CD4-positive, alpha-beta T cell treated with Interleukin-17A for 4 hours (primary cell): ENCODE data around the gene KIR2DL1.
"Not testable (repeated sequence)": the region's sequence is repeated elsewhere in the genome, so short reads cannot be mapped to it uniquely, and the experiment has no call there.

Source experiments
- DNase-seq: peaks from one replicate; pipeline ENCODE4 v3.0.0-alpha.2; 2020; ENCODE audit warnings: mixed read lengths

The KIR2DL1 gene

GRCh38 chr19:54771018-54771960 is 1.7 kb downstream of the KIR2DL1 start:
- DNase-seq: not testable (repeated sequence)

DNA sequence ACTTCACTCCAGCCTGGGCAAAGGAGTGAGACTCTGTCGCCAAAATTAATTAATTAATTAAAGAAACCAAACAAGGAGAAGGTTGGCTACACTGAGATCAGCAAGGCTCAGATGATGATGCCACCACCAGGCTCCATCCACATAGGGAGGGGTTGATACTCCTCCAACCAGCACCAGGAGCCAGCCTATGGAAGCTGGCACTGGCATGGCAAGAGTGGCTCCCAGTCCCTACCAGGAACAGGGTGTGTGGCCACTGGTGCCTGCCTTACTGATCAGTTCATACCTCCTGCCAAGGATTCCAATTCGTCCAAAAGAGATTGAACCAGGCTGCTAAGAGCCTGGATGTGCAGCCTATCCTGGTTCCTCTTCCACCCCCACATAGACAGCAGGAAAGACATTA is 3.1 kb downstream of the KIR2DL1 start:
- DNase-seq: not testable (repeated sequence)

GRCh38 chr19:54775095-54775815 is 5.7 kb downstream of the KIR2DL1 start:
- not testable (repeated sequence) for DNase-seq

DNA sequence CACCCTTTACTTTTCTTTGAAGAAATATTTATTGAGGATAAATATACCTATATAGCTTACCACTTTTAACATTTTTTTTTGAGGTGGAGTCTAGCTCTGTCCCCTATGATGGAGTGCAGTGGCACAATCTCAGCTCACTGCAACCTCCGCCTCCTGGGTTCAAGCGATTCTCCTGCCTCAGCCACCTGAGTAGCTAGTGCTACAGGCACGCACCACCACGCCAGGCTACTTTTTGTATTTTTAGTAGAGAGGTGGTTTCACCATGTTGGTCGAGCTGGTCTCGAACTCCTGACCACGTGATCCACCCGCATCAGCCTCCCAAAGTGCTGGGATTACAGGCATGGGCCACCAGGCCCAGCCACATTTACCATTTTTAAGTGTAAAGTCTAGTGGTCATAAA is 6.2 kb downstream of the KIR2DL1 start:
- DNase-seq: not testable (repeated sequence)

- not testable (repeated sequence) for DNase-seq
Observed at GRCh38 chr19:54777851-54778250, 8.3 kb downstream of the KIR2DL1 start.

DNA sequence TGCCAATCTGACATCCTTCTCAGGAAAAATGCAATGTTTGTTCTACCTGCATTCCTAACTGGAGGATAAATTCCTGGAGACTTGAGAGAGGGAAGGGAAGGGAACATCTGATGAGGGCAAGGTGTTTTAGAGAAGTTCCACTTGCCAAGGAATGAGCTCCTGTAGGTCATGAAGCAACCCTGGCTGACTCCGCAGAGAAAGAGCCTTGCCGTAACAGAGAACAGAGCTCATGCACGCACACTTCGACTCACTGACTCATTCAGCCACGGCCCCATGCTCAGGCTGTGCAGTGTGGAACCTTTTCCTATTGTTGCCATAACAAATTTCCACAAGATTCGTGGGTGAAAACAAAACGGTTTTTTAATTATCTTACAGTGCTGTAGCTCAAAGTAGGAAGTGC is 9.3 kb downstream of the KIR2DL1 start:
- DNase-seq: not testable (repeated sequence)

- DNase-seq: not testable (repeated sequence)
Observed at GRCh38 chr19:54782916-54783315, 13.3 kb downstream of the KIR2DL1 start.

DNA sequence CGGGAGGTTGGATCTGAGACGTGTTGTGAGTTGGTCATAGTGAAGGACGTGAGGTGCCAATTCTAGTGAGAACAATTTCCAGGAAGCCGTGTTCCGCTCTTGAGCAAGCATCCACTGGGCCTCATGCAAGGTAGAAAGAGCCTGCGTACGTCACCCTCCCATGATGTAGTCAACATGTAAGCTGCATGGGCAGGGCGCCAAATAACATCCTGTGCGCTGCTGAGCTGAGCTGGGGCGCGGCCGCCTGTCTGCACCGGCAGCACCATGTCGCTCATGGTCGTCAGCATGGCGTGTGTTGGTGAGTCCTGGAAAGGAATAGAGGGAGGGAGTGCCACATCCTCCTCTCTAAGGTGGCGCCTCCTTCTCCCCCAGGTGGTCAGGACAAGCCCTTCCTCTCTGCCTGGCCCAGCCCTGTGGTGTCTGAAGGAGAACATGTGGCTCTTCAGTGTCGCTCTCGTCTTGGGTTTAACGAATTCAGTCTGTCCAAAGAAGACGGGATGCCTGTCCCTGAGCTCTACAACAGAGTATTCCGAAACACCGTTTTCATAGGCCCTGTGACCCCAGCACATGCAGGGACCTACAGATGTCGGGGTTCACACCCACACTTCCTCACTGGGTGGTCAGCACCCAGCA is 16.6 kb downstream of the KIR2DL1 start:
- DNase-seq: not testable (repeated sequence)

- not testable (repeated sequence) for DNase-seq
Observed at GRCh38 chr19:54788154-54788553, 18.6 kb downstream of the KIR2DL1 start.

DNA sequence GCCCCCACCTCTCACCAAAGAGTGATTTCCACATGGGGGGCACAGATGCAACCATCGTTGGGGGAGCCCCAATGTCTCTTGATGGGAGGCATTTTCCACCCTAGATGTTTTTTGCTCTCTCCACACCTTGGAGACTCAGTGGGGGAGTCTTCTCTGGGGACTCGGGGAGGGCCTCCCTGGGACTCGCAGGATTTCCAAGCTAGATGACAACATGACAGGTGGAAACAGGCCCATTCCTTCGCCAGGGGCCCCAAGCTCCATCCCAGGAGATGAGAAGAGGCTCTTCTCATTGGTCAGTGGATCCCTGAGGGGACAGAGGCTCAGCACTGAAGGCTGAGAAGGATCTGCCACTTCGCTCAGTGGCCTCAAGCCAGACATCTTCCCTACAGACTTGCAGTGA is 21.1 kb downstream of the KIR2DL1 start:
- no peak for DNase-seq

GRCh38 chr19:54791476-54791875 is 21.9 kb downstream of the KIR2DL1 start:
- no peak for DNase-seq

- DNase-seq: no peak
Observed at GRCh38 chr19:54792814-54793213, 23.2 kb downstream of the KIR2DL1 start.

DNA sequence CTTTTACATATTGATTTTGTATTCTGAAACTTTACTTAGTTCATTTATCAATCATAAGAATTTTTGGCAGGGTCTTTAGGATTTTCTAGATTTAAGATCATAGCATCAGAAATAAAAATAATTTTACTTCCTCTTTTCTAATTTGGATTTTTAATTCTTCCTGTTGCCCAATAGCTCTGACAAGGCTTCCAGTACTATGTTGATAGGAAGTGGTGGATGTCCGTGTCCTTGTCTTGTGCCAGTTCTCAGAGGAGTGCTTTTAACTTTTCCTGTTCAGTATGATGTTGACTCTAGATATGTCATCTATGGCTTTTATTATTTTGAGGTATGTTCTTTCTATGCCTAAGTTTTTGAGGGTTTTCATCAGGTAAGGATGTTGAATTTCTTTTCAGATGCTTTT is 26.2 kb downstream of the KIR2DL1 start:
- DNase-seq: no peak

DNA sequence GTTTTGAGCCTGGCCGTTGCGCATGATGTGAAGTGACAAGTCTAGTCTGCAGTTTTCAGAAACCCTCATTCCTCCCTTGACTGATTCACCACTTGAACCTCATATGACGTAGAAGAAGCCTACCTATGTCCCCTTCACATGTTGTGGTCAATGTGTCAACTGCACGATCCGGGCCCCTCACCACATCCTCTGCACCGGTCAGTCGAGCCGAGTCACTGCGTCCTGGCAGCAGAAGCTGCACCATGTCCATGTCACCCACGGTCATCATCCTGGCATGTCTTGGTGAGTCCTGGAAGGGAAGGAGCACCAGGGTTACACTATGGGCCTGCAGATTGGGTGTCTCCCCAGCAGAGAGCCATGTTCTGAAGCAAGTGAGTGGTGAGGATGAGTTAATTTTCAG is 33.8 kb downstream of the KIR2DL1 start, which contains the start of gene KIR2DL4:
Gene KIR2DL4, plus strand, starts transcription at position 201 of the 400 bp plus-strand sequence. Its CDS starts 42 bp downstream, at position 243.
- no peak for DNase-seq

DNA sequence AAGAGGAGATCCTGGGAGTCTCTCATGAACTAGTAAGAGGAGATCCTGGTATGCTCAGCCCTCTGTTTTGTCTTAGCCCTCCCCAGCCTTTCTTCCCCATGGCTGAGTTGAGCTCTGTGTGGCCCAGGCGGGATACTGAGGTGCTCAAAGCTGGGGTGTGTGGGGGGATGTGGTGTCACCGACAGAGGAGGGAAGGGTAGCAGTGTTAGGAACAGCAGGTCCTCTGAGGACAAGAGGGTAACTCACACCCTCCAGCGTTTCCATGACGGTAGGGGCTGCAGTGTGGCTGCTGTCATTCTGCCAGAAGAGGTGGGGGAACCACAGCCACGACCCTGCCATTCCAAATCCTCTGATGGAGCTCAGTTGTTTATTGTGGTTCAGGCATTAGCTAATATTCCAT is 34.5 kb downstream of the KIR2DL1 start:
- no peak for DNase-seq

DNA sequence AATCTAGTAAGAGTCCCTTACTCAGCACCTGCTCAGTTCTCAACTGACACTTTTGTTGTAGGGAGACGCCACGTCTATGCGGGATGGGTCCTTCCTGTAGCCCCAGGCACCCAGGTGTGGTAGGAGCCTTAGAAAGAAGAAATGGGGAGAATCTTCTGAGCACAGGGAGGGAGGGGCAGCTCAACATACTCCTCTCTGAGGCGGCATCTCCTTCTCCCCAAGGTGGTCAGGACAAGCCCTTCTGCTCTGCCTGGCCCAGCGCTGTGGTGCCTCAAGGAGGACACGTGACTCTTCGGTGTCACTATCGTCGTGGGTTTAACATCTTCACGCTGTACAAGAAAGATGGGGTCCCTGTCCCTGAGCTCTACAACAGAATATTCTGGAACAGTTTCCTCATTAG is 35.0 kb downstream of the KIR2DL1 start:
- DNase-seq: no peak

DNA sequence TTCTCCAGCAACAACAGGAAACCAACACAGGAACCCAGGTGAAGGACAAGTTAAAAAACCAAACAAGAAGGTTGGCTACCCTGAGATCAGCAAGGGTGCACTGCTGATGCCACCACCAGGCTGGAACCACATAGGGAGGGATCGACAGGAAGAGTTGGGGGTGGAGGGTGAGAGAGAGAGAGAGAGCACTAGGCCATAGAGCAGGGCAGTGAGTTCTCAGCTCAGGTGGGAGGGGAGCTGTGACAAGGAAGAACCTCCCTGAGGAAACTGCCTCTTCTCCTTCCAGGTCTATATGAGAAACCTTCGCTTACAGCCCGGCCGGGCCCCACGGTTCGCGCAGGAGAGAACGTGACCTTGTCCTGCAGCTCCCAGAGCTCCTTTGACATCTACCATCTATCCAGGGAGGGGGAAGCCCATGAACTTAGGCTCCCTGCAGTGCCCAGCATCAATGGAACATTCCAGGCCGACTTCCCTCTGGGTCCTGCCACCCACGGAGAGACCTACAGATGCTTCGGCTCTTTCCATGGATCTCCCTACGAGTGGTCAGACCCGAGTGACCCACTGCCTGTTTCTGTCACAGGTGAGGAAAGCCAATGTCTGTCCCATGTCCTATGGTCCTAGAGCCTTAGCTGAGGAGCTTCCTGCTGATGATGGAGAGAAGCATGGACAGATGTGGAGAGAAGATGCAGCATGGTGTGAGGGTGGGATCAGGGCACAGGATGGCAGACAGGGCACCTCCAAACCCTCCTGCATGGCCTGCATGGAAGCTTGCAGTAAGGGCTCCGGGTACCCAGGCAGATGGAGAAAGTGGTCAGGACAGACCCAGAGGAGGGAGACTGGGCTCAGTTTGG is 36.3 kb downstream of the KIR2DL1 start:
- DNase-seq: no peak

DNA sequence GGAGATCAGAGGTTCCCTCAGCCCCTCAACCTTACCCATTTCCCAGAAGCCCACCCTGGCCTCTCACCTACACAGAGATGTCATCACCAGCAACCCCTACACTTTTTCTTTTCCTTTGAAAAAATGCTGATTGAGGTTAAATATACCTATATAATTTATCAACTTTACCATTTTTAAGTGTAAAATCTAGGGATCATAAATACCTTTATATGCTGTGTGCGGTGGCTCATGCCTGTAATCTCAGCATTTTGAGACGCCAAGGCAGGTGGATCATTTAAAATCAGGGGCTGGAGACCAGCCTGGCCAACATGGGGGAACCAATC is 36.9 kb downstream of the KIR2DL1 start:
- no peak for DNase-seq

DNA sequence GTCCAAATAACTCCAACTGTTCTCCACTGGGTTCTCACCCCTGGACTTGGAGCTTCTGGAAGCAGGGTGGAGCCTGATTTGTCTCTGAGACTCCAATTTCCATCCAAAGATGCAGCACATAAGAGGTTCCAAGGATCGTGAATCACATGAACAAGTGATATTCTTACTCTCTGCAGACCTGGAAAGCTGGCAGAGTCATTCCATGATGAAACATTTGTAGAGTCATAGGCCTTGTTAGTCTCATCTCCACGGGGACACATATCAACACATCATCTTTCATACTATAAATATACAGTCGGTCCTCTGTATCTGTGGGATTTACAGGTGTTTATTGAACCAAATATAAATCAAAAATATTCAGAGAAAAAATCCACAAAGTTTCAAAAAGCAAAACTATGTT is 45.0 kb downstream of the KIR2DL1 start:
- not testable (repeated sequence) for DNase-seq

- DNase-seq: not testable (repeated sequence)
Observed at GRCh38 chr19:54816251-54816650, 46.7 kb downstream of the KIR2DL1 start, which contains the start of gene KIR3DL1. Gene KIR3DL1 (plus strand): TSS chr19:54816468.

DNA sequence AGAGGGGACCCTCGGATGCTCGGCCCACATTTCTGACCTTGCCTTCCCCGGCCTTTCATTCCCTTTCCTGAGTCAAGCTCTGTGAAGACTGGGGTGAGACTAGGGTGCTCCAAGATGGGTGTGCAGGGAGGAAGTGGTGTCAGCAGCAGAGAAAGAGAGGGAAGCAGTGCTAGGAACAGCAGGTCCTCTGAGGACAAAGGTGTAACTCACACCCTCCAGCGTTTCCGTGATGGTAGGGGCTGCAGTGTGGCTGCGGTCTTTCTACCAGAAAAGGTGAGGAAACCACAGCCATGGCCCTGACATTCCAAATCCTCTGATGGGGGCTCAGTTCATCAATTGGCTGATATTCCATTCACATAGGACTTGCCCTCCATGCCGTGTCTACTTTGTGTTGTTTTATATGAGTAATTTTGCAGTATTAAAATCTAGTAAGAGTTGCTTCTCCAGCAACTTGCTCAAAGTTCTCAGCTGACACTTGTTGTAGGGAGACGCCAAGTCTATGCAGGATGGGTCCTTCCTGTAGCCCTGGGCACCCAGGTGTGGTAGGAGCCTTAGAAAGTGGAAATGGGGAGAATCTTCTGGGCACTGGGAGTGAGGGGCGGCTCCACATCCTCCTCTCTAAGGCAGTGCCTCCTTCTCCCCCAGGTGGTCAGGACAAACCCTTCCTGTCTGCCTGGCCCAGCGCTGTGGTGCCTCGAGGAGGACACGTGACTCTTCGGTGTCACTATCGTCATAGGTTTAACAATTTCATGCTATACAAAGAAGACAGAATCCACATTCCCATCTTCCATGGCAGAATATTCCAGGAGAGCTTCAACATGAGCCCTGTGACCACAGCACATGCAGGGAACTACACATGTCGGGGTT is 48.3 kb downstream of the KIR2DL1 start:
- no peak for DNase-seq
